Esophagus muscularis mucosa (tissue), 4 donors: ENCODE data around the gene SPATS2.

ENCODE experiments used
- EP300 ChIP-seq: sonication (generic); formaldehyde crosslinking; IDR thresholded peaks from one replicate; pipeline ENCODE4 v1.6.1; 2017; ENCODE audit warnings: antibody characterized with exemption
- POLR2A ChIP-seq: fragments of 450-650 bp; IDR thresholded peaks from one replicate; pipeline ENCODE4 v1.6.1; 2017; ENCODE audit warnings: antibody characterized with exemption, moderate library complexity, mild to moderate bottlenecking, low read depth
- POLR2AphosphoS5 ChIP-seq, 2 donors: sonication (generic); formaldehyde crosslinking; IDR thresholded peaks; one replicate each; pipeline ENCODE4 v1.6.1; 2017; ENCODE audit warnings: antibody characterized with exemption in 2 of 2
- TF ChIP-seq, protein P1 (sequence below), 3 experiments: fragments of 200-600 bp in 2 of 3; fragments of 450-650 bp in 1 of 3; sonication (generic) in 2 of 3; IDR thresholded peaks; one replicate each; pipeline ENCODE4 v1.5.1; 2017 to 2019; ENCODE audit warnings: antibody characterized with exemption in 3 of 3, mild to moderate bottlenecking in 2 of 3, moderate library complexity in 1 of 3

DNA sequence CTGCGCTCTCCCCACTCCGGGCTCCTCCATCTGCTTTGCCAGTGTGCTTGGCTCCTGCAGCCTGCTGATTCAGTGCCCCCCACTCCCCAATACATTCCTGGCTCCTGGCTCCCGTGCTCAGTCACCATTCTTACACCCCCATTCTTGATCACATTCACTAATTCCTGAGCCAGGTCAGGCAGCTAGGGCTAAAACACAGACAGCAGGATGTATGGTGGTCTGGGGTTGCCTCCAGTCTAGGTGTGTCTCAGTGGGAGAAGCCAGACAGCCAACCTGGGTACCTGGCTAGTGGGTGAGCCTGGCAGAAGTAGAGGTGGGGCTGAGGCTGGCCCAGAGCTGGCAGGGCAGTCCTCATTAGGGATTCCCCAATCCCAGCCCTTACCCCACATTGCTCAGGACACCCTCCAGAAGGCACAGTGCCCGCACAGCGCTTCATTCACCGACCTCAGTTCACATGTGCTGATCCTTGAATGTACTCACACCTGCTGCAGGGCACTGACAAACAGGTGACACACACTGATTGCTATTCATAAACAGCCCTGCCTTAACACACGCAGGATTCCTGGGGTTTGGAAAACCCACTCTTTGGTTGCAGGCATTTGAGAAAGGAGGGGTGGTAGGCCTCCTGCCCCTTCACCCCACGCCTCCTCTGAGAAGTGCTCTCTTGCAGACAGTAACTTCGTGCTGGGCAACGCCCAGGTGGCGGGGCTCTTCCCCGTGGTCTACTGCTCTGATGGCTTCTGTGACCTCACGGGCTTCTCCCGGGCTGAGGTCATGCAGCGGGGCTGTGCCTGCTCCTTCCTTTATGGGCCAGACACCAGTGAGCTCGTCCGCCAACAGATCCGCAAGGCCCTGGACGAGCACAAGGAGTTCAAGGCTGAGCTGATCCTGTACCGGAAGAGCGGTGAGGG, 173.2 kb downstream of the SPATS2 start:
- TF ChIP-seq, protein P1, sequence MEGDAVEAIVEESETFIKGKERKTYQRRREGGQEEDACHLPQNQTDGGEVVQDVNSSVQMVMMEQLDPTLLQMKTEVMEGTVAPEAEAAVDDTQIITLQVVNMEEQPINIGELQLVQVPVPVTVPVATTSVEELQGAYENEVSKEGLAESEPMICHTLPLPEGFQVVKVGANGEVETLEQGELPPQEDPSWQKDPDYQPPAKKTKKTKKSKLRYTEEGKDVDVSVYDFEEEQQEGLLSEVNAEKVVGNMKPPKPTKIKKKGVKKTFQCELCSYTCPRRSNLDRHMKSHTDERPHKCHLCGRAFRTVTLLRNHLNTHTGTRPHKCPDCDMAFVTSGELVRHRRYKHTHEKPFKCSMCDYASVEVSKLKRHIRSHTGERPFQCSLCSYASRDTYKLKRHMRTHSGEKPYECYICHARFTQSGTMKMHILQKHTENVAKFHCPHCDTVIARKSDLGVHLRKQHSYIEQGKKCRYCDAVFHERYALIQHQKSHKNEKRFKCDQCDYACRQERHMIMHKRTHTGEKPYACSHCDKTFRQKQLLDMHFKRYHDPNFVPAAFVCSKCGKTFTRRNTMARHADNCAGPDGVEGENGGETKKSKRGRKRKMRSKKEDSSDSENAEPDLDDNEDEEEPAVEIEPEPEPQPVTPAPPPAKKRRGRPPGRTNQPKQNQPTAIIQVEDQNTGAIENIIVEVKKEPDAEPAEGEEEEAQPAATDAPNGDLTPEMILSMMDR (IDR thresholded peaks at IDR 0.05), result no peak
- TF ChIP-seq POLR2A (no peak), EP300 (no peak), POLR2AphosphoS5 (IDR thresholded peaks at IDR 0.05) (no peak)
